Mammary epithelial cell (primary cell): ENCODE results near the gene DGKG.

Experiments used
- EZH2 ChIP-seq: IDR thresholded peaks from 2 replicates; pipeline ENCODE4 v1.6.1; 2012; ENCODE audit warnings: low read length, inconsistent platforms, borderline replicate concordance
- TF ChIP-seq, protein P1 (sequence below), 2 donors: IDR thresholded peaks in 1 of 2; conservative IDR thresholded peaks in 1 of 2; 2 replicates each; pipeline ENCODE4 v1.5.1; 2011 to 2012; ENCODE audit warnings: inconsistent platforms in 2 of 2, low read length in 2 of 2, mild to moderate bottlenecking in 2 of 2, control low read depth in 1 of 2, low read depth in 1 of 2; ENCODE audit not compliant: insufficient read depth in 1 of 2; ENCODE audit errors: extremely low read depth in 1 of 2

DNA sequence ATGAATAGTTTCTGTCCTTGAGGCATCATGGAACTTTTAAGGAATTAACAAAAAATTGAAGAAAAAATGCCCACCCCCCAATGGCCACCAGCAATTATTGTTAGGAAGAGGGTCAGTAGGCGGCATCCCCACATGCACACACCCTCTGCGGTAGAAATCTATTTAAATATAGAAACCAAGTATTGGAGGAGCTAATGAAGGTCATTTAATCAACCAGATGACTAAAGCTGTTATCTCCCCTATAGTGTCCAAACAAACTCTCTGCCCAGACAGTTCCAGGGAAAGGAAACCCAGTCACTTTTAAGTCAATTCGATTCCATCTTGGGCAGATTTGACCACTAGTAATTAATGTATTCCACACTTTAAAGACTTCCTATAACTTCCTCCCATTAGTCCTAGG is 47.1 kb downstream of the DGKG start:
- TF ChIP-seq, protein P1, sequence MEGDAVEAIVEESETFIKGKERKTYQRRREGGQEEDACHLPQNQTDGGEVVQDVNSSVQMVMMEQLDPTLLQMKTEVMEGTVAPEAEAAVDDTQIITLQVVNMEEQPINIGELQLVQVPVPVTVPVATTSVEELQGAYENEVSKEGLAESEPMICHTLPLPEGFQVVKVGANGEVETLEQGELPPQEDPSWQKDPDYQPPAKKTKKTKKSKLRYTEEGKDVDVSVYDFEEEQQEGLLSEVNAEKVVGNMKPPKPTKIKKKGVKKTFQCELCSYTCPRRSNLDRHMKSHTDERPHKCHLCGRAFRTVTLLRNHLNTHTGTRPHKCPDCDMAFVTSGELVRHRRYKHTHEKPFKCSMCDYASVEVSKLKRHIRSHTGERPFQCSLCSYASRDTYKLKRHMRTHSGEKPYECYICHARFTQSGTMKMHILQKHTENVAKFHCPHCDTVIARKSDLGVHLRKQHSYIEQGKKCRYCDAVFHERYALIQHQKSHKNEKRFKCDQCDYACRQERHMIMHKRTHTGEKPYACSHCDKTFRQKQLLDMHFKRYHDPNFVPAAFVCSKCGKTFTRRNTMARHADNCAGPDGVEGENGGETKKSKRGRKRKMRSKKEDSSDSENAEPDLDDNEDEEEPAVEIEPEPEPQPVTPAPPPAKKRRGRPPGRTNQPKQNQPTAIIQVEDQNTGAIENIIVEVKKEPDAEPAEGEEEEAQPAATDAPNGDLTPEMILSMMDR (conservative IDR thresholded peaks at IDR 0.05 in 1 of 2, IDR thresholded peaks at IDR 0.05 in 1 of 2; ENCODE audit: extremely low read depth in 1 of 2, insufficient read depth in 1 of 2, low read depth in 1 of 2, low read length in 2 of 2) = no peak
- TF ChIP-seq EZH2 = no peak
